ENCODE data around the gene CEP89.
"Not testable (repeated sequence)": the region's sequence is repeated elsewhere in the genome, so short reads cannot be mapped to it uniquely, and the experiment has no call there.

Gene CEP89

DNA sequence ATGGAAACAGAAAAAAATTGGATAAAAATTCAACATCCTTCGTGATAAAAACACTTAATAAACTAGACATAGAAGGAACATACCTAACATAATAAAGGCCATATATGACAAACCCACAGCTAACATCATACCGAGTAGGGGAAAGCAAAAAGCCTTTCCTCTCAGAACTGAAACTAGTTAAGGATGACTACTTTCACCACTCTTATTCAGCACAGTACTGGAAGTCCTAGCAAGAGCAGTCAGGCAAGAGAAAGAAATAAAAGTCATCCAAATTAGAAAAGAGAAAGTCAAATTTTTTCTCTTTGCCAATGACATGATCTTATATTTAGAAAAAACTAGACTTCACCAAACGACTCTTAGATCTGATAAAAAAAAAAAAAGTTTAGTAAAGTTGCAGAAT lies 76.4 kb downstream of the CEP89 start:
- no peak for DNase-seq (ENCODE audit: low read depth in 2 of 2)

DNA sequence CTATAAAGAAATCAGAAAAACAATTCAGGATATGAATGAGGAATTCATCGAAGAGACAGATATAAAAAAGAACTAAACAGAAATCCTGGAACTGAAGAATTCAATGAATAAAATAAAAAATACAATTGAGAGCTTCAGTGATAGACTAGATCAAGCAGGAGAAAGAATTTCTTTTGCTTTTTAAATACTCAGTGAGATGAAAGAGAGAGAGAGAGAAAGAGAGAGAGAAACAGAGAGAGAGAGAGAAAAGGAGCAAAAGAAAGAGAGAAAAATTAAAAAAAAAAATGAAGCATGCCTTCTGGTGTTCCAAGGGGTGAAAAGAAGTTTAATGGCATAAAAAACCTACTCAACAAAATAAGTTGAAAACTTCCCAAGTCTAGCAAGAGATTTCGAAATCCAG lies 80.1 kb downstream of the CEP89 start:
- no peak for DNase-seq (ENCODE audit: low read depth in 2 of 2)

DNA sequence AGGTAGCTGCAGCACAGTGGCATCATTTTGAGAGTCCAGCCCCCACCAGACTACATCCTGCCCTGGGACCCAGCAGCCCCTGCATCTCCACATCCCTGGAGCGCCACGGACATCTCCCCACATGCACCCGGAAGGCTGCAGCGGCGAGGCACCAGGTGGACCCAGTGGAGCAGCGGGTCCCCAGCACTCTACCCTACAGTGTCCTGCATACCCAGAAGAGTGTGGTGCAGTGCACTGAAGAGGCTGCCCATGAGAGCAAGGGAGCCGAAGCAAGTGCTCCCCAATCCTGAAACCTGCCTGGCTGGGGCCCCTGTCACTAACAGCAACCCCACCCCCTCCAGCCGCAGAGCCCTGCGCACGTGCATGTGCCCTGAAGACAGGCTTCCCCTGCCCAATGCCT lies 80.9 kb downstream of the CEP89 start:
- DNase-seq (ENCODE audit: low read depth in 2 of 2), result no peak

DNA sequence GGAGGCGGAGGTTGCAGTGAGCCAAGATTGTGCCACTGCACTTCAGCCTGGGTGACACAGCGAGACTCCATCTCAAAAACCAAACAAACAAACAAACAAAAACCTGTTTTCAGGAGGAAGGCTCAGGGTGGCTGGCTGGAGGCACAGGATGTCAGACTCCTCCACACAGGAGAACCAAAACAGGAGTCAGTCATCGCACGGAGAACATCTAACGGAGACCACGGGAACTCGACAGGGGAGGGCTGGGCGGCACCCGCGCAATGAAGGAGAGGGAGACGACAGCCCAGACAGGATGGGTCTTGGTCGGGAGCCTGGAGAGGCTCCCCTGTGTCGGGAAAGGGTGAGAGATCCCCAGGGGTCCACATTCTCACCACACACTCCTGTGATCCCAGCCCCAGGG lies 81.4 kb downstream of the CEP89 start:
- no peak for DNase-seq (ENCODE audit: low read depth in 2 of 2)

DNA sequence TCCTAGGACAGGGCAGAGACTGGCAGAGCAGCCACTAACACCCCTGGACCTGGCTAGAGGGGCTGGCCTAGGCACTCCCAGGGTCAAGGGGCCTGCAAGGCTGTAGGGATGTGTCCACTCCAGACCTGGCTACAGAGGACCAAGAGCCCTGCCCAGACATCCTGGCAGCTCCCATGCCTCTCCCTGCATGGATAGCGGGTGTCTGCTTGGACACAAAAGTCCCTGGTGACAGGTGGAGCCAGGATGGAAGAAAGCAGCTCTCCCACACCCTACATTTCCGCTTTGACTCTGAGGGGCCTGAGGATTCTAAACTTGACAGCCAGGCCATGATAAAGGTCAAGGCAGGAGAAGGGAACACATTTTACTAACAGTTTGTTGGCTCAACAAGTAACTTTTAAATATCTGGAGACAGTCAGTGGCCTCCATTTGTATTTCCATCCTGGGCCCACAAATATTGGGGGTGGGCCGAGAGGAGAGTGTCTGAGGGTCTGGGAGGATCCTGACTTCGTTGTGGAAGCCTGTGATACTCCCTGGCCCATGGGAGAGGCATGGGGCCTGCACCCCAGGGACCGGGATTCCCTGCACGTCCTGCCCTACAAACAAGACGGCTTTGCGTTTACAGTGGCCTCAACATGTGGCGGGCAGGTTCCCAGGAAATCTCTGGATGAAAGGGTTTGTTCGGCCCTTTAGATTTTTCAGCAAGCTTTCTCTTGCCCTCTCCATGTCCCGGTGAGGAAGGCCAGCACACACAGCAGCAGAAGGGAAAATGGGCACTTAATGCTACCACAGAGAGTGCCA lies 82.4 kb downstream of the CEP89 start:
- DNase-seq (ENCODE audit: low read depth in 2 of 2), result no peak

DNA sequence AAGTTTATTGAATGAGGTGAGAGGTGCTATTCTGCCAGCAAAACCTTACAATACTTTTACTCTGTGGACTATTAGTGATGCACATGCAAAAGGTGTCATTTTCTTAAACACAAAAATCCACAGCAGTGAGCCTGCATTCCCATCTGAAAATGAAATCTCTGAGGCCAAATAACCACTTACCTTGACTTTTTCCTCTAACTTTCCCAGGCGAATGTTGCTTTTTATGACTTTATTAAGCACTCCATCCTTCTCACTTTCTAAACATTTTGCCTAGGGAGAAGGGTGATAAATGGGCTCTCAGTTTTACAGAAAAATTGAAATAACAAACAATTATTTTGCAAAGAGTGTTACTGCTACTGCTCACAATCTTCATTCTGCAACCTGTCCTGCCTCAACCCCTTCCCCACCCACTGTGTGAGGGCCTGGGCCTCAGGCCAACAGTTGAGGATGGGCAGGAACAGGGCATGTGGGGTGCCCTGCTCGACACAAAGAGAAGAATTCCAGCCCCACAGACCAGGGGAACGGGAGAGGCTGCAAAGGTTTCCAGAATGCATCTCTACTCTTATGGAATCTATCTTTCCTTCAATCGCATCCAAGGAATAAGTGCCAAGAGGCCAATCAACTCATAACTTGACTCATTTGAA lies 84.1 kb downstream of the CEP89 start:
- no peak for DNase-seq (ENCODE audit: low read depth in 2 of 2)

DNA sequence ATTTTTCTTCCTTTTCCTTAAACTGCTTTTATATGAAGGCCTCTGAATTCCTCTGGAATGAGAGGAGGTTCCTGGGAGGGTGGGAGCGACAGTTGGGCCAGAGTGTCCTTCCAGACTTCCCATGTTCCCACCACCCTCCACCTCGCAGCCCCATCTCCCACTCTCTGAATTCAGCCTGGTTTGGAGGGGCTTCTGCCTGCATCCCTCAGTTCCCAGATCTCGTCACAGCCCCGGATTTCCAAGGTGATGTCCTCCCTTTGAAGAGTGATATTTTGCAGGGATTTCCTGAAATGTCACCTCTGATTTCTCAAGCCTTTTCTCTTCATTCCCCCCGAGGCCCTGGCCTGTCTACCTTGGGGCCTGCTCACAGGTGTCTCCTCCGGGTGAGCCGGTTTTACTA lies 85.5 kb downstream of the CEP89 start:
- DNase-seq (ENCODE audit: low read depth in 2 of 2), result no peak

DNA sequence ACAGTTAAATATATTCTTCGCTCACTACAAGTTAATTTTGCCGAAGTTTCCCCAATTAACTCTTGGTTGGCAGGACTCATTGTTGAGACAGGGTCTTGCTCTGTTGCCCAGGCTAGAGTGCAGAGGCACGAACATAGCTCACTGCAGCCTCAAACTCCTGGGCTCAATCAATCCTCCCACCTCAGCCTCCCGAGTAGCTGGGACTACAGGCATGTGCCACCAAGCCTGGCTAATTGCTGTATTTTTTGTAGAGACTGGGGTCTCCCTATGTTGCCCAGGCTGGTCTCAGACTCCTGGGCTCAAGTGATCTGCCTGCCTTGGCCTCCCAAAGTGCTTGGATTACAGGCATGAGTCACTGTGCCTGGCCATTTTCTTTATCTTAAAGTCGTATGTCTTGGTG lies 86.5 kb downstream of the CEP89 start:
- DNase-seq (ENCODE audit: low read depth in 2 of 2), result not testable (repeated sequence)

DNA sequence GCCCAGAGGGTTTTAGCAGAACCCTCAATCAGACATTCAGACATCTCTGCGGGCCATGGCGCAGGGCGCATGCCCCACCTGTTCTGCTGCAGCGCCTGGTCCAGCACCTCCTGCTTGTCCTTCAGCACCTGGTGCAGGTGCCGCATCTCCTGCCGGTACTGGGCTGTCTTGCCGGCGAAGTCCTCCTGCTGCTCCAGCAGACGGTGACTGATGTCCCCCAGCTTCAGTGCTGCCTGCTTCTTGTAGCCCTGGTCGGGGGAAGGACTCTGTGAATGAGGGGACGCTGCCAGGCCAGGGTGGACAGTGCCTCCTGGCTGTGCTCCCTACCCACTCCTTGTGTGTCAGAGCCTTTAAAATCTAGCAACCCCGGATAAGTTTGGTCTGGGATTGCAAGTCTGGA lies 90.0 kb downstream of the CEP89 start:
- DNase-seq (ENCODE audit: low read depth in 2 of 2), result no peak

DNA sequence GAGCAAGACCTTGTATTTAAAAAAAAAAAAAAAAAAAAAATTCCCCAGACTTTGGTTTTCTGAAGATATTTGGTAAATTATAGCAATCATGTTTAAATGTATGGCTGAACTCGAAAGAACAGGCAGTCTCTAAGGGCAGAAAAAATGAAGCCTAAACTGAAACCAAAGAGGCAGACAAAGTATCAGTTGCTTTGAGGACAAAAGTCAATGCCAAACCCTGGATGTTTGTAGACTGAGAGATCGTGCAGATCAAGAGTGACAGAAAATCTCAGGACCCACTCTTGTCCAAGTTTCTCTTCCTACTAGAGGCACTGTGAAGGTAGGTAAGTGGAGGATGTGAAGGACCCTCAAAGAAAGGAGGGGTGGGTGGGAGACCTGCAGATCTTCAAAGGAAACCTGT lies 91.1 kb downstream of the CEP89 start:
- no peak for DNase-seq (ENCODE audit: low read depth in 2 of 2)

DNA sequence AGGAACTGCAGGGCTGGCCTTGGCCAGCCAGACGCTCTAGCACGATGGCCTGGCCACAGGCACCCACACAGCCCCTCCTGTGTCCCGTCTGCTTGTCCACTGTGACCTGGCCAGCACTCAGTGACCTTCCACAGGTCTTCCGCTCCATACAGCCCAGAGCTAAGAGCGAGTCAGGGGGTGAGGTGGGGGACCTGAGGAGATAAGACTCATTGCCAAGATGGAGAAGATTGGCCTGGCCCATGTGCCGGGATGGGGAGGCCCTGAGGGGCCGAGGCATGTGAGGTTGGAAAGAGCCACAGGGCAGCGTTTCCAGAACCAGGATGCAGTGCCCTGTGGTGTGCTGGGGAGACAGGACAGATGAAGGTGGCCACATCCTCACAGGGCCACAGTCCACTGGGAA lies 92.0 kb downstream of the CEP89 start:
- no peak for DNase-seq (ENCODE audit: low read depth in 2 of 2)

DNA sequence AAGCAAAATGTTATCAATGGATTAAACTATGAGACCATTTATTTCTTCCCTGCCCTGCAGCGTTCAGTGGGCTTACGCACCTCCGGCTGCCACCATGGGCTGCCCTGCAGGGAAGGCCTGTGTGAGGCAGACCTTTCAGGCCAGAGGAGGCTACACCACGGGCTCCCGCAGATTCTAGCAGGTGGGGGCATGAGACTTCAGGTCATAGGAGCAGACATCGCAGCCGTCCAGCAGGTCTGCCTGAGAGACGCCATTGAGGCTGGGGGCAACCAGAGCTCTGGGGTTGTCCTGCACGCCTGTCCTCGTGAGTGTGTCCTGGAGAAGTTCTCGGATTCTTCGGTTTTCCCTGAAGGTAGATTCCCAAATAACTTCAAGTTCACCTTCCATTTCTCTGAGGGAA lies 92.8 kb downstream of the CEP89 start:
- DNase-seq (ENCODE audit: low read depth in 2 of 2), result no peak

DNA sequence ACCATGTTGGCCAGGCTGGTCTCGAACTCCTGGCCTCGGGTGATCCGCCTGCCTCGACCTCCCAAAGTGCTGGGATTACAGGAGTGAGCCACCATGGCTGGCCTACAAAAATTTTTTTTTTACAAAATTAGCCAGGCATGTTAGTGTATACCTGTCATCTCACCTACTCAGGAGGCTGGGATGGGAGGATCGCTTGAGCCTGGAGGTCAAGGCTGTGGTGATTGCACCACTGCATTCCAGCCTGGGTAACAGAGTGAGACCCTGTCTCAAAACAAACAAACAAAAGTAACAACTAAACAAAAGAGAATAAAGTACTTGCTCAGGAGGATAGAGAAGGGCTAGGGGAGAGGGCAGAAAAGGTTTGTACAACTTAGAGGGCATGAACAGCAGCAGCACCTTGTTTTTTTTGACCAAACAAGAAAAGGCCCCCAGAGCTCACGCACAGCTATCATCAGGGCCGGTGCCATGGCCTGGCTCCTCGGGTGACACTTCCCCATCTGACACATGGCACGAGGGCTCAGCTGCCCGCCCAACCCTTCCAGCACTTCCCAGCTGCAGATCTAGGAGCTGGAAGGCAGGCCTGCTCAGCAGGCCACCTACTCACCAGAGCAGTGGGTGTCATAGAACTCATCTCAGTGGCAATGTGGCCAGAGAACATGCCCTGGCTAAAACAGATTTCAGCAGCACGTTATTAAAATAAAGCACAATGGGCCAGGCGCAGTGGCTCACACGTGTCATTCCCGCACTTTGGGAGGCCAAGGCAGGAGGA lies 93.6 kb downstream of the CEP89 start:
- no peak for DNase-seq (ENCODE audit: low read depth in 2 of 2)

DNA sequence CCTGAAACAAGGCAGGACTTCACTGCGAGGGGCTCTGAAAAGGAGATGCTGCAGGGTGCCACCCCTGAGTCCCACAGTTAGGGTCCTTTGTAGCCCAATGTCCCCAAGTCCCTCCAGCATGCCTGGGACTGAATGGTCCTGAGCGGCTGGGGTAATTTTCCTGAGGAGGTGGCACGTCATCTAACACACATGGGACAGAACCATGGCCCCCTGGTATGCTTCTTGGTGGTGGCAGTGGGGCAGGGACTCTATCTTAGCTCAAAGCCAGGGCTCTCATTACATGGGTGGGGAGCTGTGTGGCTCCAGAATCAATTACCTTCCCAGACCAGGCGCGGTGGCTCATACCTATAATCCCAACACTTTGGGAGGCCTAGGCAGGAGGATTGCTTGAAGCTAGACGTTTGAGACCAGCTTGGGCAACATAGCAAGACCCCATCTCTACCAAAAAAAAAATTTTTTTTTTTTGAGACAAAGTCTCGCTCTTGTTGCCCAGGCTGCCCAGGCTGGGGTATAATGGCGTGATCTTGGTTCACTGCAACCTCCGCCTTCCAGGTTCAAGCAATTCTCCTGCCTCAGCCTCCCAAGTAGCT lies 94.3 kb downstream of the CEP89 start:
- DNase-seq (ENCODE audit: low read depth in 2 of 2), result no peak

DNA sequence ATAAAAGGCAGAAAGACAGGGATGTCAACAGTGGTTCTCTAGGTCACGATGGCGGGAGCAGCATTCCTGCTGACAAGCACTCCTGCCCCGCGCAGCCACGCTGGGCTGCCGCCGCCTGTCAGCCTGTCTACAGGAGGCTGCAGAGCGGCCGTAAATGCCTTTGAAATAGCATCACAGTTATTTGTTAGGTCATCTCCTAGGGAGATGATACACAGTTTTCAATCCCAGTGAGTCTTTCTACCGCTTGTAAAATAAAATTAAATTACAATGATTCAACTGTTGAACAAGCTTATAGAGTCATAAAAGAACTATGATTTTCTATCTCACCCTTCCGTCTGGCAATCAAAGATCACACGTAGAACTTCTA lies 94.9 kb downstream of the CEP89 start:
- DNase-seq (ENCODE audit: low read depth in 2 of 2), result no peak

DNA sequence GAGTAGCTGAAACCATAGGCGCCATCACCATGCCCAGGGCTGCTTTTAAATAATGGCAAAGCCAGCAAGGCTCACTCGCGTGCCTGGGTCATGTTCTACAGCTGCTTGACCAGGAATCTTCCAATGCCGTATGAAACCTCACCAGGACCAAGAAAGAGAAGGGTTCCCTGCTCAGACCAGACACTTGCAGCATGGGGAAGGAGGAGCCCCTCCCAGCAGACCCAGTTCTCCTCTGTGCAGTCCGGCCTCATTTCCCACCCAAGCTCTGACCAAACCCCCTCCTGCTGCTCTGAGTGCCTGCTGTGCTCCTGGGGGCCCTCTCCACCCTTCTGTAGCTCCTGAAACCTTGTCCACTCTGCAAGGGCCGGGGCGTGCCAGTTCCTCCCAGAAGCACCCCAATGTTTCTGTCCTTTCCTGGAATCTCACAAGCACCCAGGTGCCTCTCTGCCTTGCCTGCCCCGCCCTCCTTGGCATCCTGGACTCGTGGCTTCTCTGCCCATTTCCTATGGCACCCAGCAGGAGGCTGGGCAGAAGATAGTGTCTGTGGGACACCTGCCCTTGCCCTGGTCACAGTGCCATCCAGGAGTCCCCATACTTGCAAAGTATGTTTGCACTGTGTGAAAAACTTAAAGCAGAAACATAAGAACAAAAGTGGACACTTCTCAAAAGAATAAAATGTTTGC lies 95.4 kb downstream of the CEP89 start:
- DNase-seq (ENCODE audit: low read depth in 2 of 2), result no peak

DNA sequence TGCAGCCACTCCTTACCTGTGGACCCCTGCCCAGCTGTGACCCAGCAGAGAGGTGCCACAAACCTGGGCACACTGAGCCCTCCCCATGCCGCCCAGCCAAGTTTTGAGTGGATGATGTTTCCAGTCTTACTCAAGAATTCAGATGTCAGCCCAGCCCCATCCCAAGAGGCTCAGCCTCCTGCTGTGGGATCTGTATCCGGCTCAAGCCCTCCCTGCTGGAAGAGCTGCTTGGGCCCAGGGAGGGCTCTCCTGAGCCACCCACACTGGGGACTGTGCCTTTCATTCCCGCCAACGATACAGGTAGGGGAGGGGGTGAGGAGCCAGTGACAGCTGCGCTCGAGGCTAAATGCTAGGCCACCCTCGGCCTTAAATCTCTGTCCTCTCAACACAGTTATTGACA lies 96.3 kb downstream of the CEP89 start:
- no peak for DNase-seq (ENCODE audit: low read depth in 2 of 2)

DNA sequence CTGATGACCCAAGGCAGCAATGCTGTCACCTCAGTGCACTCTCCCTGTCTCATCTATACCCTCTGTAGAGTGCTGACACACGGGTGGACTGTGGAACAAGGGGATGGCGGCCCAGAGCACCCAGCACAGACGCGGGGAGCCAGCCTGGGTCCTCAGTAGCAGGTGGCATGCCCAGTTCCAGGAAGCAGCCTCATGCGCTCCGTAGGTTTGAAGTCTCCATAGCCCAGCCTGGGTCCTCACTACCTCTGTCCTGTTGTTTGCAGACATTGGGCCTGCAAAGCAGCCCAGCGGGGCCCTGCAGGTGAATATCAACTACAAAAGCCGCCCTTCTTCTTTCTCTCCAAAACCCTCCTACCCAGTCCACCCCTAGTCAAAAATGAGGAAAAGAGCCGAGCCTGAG lies 97.2 kb downstream of the CEP89 start:
- DNase-seq (ENCODE audit: low read depth in 2 of 2), result no peak

DNA sequence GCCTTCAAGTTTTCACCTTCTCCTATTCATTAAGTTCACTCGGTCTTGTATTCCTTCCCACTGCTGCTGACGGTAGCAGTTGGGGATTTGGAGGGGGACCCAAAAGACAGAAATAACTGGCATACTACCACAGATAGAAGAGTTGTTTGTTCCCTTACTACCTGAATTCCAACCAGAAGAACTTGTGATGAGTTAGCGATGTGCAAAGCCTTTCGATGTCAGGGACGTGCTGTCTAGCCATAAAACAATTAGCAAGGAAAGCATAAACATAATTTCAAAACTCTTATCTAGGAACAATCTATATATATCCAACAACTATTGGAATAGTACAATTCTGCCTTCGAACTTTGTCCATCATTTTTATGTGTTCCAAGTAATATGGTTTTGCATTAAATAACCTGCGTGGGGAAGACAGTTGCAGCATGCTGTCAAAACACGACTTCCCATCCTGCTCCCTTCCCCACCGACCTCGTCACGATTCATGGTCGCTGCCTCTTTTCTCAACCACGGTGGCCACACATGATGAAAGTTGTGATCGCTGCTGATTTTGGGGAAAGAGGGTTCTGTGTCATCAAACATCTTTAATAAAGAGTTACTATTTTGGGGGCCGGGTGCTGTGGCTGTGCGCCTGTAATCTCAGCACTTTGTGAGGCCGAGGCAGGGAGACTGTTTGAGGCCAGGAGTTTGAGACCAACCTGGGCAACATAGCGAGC lies 98.4 kb downstream of the CEP89 start:
- no peak for DNase-seq (ENCODE audit: low read depth in 2 of 2)

DNA sequence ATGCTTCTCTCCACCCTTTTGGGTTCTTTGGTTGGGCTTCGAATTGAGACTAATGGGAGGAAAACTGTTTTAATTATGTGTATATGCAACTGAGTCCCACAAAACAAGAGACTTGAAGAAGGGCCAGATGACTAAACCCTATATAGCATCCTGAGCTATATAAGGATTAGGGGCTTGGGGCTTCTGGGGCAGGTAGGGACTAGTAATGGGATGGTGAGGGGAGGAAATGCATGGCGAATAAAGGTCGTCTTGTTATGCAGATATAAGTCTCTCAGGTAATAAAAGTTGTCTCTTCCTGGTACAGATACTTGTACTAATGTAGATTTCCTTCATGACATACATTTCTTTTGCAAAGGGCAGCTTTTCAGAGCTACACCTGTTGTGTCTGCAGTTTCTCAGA lies 99.4 kb downstream of the CEP89 start:
- no peak for DNase-seq (ENCODE audit: low read depth in 2 of 2)

DNA sequence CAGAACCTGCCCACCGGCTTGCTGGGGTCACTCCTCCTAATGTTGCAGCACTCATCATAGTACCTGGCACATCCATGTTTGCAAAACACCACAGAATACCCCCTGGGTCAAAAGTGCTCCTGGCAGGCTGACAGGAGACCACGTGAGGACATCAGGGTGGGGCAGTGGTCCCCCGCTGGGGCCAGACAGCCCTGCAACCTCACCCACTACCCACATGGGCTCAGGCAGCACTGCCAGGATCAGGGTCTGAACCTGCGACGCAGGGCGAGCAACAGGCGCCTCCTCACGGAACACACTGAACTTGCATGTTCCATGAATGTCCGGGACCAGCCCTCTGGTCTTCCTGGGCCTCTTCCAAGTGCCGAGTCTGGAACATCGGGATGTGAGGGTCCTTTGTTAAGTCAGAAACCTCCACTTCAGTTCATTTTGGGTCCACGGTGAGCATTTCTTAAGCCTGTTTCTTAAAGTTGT lies 100.7 kb downstream of the CEP89 start:
- no peak for DNase-seq (ENCODE audit: low read depth in 2 of 2)
